ENCODE data around the gene SRXN1.
A peak's percentile ranks its signal among the peaks of the same experiment; 100 is the strongest.

The SRXN1 gene

DNA sequence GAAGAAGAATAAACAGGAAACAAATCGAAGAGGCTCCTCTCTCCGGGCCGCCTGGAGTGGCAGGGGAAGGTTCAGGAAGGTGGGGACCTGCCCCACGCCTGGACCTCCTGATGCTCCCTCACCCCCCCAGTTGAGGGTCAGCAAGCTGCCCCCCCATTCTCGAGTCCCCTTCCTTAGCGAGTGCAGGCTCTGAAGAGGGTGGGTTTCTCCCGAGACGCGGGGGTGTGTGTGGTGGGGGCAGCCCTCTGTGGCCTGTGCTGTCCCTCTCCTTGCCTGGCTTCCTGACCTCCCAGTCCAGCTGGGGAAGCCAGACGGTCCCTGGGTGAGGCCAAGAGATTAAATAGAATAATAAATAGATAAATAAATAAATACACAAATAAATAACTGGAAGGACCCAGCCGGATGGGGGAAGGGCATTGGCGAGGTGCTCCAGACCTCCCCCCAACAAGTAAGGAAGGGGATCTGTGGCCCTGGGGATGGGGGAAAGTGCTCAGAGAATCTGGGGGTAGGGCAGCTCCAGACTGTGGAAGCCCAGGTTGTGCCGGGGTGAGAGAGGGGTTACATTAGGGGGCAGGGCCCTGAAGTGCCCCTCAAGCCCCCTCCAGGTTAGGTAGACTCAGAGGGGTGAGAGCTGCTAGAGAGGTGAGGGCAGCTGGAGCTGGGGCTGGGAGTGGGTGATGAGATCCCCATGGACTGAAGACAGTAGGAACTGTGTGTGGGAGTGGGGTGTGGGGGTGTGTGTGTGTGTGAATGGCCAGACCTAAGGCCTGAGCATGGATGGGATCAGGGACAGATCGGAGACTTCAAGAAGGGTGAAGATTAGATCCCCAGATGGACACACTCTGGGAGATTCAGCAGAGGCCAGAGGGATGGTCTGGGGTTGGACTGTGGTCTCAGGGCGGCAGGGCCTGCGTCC is 9.5 kb upstream of the SRXN1 start:
- no peak for TF ChIP-seq TAF1 (IDR thresholded peaks at IDR 0.05; ENCODE audit: borderline replicate concordance, low read depth, low read length)
- no peak for TF ChIP-seq POLR2A (IDR thresholded peaks at IDR 0.05; ENCODE audit: low read depth, low read length)
- TF ChIP-seq POLR2AphosphoS5 (IDR thresholded peaks at IDR 0.05; ENCODE audit: low read depth, low read length): no peak
- FAIRE-seq (no peak), DNase-seq (ENCODE audit: insufficient read length) (no peak)

DNA sequence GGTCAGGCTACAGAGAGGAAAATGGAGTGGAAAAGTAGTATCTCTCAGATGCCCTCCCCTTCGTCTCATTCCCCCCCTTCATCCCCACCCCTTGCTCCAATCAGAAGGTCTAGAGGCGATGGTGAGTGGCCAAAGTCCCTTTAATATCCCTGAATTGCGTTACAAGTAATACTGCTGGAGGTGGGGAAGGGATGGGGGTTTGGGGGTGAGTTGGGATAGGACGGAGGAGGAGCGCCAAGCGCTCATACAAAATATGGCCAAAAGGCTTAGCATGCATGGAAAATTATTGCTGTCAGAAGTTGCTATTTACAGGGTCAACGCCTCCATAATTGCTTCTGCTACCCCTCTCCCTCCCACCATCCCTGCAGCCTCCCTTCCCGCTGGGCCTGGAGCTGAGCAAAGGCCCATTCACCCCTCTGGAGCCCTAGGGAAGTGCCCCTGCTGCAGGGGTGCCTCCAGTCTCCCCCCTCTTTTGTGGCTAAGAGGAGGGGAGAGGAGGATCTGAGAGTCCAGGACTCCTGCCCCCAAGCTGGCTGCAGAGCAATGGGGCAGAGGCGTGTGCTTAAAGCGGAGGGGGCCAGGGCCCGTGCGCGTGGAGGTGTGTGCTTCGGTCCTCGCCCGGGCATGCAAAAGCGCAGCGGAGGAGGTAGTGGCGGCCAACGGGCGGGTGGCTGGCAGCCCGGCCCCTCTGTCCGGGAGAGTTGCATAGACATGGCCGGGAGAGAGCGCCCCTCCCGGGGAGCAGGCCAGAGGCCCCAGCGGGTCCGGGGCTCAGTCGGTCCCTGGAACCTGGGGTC is 8.7 kb upstream of the SRXN1 start:
- FAIRE-seq (no peak), DNase-seq (ENCODE audit: insufficient read length) (no peak)
- TF ChIP-seq POLR2AphosphoS5 (IDR thresholded peaks at IDR 0.05; ENCODE audit: low read depth, low read length): no peak
- TF ChIP-seq POLR2A (IDR thresholded peaks at IDR 0.05; ENCODE audit: low read depth, low read length): no peak
- TF ChIP-seq TAF1 (IDR thresholded peaks at IDR 0.05; ENCODE audit: borderline replicate concordance, low read depth, low read length): no peak

DNA sequence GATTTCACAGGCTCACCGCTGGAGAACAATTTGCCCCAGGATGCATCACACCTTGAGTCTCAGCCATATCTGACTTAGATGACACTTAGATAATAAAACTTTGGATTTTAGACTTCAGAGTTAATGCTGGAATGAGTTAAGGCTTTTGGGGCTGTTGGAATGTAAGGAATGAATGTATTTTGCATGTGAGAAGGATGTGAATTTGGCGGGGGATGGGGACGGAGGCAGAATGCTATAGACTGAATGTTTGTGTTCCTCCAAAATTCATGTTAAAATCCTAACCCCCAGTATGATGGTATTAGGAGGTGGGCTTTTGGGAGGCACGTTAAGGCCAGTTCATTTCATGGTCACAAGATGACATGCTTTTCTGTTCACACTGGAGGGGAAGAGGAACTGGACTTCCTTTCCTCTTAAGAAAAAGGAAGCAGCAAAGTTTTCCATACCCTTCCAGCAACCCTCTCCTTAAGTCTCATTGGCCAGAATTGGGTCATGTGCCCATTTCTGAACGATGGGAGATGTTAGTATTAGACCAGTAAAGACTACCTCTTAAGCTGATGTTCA is 5.8 kb upstream of the SRXN1 start:
- FAIRE-seq (no peak), DNase-seq (ENCODE audit: insufficient read length) (no peak)
- TF ChIP-seq TAF1 (IDR thresholded peaks at IDR 0.05; ENCODE audit: borderline replicate concordance, low read depth, low read length) (no peak), POLR2A (IDR thresholded peaks at IDR 0.05; ENCODE audit: low read depth, low read length) (no peak), POLR2AphosphoS5 (IDR thresholded peaks at IDR 0.05; ENCODE audit: low read depth, low read length) (no peak)

DNA sequence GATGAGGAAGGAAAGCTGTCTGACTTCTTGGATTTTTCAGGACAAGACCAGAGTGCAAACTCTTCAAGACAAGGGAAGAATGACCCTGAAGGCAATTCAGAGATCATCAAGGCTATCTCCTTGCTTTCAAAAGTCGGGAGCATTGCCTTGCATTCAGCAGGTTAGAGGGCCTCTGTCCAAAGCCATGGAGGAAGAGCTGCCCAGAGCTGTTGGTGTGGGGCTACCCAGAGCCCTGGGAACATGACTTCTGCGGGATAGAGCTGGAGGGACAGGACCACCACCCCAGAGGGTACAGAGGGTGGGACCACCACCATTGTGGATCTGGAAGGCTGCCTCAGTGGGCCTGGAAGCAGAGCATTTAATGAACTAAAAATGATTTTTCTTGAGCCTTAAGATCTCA is 5.2 kb upstream of the SRXN1 start:
- FAIRE-seq: no peak
- TF ChIP-seq POLR2AphosphoS5 (IDR thresholded peaks at IDR 0.05; ENCODE audit: low read depth, low read length): no peak
- no peak for TF ChIP-seq TAF1 (IDR thresholded peaks at IDR 0.05; ENCODE audit: borderline replicate concordance, low read depth, low read length)
- no peak for TF ChIP-seq POLR2A (IDR thresholded peaks at IDR 0.05; ENCODE audit: low read depth, low read length)
- DNase-seq (ENCODE audit: insufficient read length): no peak

DNA sequence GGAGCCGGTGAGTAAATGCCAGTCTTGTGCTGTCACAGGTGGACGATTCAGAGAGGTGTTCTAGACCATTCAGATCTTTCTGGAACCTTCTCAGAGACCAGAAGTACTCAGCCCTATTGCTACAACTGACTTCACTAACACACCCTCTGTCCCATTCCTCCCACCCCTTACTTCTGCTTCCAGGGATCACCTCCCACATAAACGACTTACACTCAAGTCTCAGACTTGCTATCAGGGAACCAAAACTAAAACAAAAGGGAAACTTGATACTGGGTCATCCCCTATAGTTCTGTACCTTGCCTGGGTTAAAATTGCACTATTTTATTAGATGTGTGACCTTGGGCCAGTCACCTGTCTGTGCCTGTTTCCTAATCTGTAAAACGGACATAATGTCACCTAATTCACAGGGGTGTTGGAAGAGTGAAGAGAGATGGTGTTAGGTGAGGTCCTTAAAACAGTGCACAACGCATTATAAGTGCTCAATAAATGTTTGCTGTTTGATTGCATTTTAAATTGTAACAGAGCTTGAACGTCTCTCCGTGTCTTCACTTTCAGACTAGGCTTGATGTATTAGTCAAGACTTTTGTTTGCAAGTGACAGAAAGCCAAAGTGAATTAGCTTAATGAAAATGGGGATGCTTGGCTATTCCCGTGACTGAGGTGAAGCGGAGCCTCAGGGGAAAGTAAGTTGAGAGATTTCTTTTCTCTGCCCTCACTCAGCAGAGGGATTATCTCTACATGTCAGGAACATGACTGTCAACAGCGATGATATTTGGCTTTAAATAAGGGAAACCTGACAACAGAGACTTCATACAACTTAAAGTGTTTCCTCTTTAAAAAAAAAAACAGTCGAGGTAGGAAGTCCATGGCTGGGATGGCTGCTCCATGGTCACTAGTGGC is 3.0 kb upstream of the SRXN1 start:
- no peak for TF ChIP-seq POLR2AphosphoS5 (IDR thresholded peaks at IDR 0.05; ENCODE audit: low read depth, low read length)
- no peak for DNase-seq (ENCODE audit: insufficient read length)
- no peak for FAIRE-seq

DNA sequence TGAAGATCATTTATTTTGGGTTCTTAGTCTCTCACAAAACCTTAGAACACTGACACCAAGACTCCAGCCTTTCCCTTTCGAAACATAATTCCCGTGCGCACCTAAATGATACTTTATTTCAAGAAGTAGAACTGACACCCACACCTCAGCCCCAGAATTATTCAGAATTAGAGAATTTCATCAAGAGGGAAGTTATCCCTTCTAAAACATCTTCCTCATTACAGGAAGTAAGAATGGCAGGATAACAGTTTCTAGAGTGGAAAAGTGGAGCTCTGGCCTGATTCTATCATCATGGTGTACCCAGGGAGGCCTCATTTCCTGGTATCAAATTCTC is 1.4 kb upstream of the SRXN1 start:
- FAIRE-seq: no peak
- TF ChIP-seq POLR2AphosphoS5 (IDR thresholded peaks at IDR 0.05; ENCODE audit: low read depth, low read length): no peak
- TF ChIP-seq TAF1 (IDR thresholded peaks at IDR 0.05; ENCODE audit: borderline replicate concordance, low read depth, low read length): no peak
- no peak for TF ChIP-seq POLR2A (IDR thresholded peaks at IDR 0.05; ENCODE audit: low read depth, low read length)
- DNase-seq (ENCODE audit: insufficient read length): no peak

DNA sequence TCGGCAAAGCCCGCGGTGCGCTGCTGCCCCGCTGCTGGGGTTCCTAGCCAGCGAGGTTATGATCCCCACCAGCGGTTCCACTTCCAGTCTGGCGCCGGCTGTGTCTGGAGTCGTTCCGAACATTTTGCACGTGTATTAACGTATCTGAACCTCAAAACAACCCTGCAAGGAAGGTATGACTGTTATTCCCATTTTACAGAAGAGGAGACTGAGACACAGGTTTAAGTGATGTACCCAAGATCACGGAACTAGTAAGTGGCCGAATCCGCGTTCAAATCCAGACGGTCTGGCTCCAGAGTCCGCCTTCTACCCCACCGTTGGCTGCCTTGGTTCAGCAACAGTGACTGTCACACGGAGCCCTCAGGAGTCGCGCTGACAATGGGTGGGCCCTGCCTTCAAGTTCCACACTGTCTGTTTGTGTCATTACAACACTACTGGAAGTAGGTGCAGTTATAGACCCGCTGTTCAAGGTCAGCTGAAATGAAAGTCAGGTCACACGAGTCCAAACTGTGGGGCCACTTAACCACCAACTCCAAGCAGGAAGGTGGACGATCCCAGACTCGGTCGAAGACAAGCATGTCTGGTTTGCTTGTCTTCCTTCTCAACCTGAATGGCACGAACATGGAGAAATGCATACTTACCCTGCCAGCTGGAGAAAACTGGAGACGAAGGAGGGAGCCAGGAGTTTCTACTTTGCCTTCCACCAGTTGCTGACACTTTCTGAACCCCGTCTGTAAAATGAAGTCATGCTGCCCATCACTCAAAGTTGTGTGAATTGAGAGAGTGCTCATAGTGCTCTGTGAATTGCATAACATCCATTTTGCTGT is 803 bp upstream of the SRXN1 start:
- FAIRE-seq (no peak), DNase-seq (ENCODE audit: insufficient read length) (no peak)

DNA sequence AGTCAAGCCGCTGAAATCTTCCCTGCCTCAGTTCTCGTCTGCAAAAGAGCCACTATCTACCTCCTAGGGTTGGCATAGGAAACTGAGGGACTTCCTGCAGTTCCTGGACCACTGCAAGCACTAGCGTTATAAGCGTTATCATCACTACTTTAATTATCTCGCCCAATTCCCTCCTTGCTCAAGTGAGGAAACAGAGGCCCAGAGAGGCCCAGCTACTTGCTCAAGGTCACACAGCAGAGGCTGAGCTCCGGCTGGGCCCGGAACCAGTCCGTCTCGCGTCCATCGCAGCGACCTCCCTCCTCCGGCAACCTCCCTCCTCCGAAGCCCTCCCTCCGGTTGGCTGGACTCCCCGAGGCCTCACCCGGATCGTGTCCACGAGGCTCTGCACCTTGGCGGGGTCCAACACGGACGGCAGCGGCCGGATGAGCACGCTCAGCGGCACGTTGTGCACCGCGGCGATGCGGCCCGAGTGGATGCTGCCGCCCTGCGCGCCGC is 338 bp downstream of the SRXN1 start:
- no peak for DNase-seq (ENCODE audit: insufficient read length)
- TF ChIP-seq TAF1 (IDR thresholded peaks at IDR 0.05; ENCODE audit: borderline replicate concordance, low read depth, low read length): no peak
- no peak for TF ChIP-seq POLR2A (IDR thresholded peaks at IDR 0.05; ENCODE audit: low read depth, low read length)
- 0 out of 2 replicates have a peak, but pooled peaks have one; percentile 31 for TF ChIP-seq POLR2AphosphoS5 (IDR thresholded peaks at IDR 0.05; ENCODE audit: low read depth, low read length)
- FAIRE-seq: peak; percentile 38

More for the DNA sequence above, 803 bp upstream of the SRXN1 start:
- no peak for TF ChIP-seq POLR2A (IDR thresholded peaks at IDR 0.05; ENCODE audit: low read depth, low read length)
- TF ChIP-seq TAF1 (IDR thresholded peaks at IDR 0.05; ENCODE audit: borderline replicate concordance, low read depth, low read length): no peak
- TF ChIP-seq POLR2AphosphoS5 (IDR thresholded peaks at IDR 0.05; ENCODE audit: low read depth, low read length): no peak

DNA sequence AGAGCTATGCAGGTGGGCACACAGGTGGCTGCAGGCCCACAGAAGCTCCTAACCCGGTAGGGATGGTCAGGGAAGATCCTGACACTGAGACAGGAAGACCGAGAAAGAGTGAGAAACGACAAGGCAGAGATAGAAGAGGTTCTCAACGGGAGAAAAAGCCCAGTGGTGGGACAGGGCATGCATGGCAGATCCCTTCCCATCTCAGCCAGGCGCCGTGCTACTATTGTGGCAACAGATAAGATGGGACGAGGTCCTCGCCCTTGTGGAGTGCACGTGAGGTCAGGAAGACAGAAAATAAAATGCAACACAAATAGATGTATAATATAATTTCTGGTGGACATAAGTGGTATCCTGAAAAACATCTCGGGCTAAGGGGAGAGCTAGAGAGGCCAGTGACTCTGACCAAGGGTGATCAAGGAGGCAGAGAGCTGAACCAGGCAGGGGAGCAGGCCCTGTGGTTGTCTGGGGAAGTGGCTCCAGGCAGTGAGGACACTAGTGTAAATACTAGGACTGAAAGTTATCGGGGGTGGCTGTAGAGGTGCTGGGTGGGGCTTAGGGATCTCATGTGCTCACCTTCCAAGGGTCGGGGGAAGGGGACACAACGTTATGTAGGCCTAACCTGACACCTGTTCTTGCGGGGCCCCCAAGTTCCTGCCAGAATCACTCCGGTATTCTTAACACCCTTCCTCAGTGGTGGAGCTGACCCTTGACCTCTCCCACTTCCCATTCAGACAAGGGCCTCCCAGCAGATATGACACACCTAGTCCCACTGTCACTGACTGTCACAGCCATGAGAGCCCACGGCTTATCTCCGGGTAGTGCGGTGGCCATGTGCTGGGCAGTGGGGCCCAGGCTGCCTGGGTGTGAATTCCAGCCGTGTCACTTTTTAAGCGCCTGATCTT is 1.0 kb downstream of the SRXN1 start:
- peak; percentile 54 for FAIRE-seq
- TF ChIP-seq POLR2AphosphoS5 (IDR thresholded peaks at IDR 0.05; ENCODE audit: low read depth, low read length): no peak
- no peak for TF ChIP-seq POLR2A (IDR thresholded peaks at IDR 0.05; ENCODE audit: low read depth, low read length)
- no peak for TF ChIP-seq TAF1 (IDR thresholded peaks at IDR 0.05; ENCODE audit: borderline replicate concordance, low read depth, low read length)
- no peak for DNase-seq (ENCODE audit: insufficient read length)

Data from GM12892 (cell line).